Fibroblast of lung (primary cell): ENCODE data around the gene MRPL9. TPM values are rescaled to one million over a fixed set of nuclear protein-coding genes. Genes with fewer than 3 reads are reported as not detected.

Experiments
- DNase-seq, 2 donors: peaks; one replicate each; pipeline versions ENCODE4 v3.0.0 to v3.0.0-alpha.2; 2010; ENCODE audit warnings: low read depth in 2 of 2
- H2AFZ ChIP-seq: 2 replicates; pipeline ENCODE4 v1.5.1; 2012; ENCODE audit warnings: low read length, control low read depth, inconsistent platforms
- H3K27ac ChIP-seq: 2 replicates; pipeline ENCODE4 v1.5.1; 2011; ENCODE audit warnings: low read length, control low read depth; ENCODE audit not compliant: insufficient read depth
- H3K27me3 ChIP-seq: 2 replicates; pipeline ENCODE4 v1.5.1; 2011; ENCODE audit warnings: mild to moderate bottlenecking, low read length; ENCODE audit not compliant: control insufficient read depth, insufficient read depth
- H3K36me3 ChIP-seq: 2 replicates; pipeline ENCODE4 v1.5.1; 2011; ENCODE audit warnings: low read length; ENCODE audit not compliant: control insufficient read depth, insufficient read depth
- H3K4me1 ChIP-seq: 2 replicates; pipeline ENCODE4 v1.5.1; 2011; ENCODE audit warnings: low read length; ENCODE audit not compliant: control insufficient read depth, insufficient read depth; ENCODE audit errors: extremely low read depth
- H3K4me2 ChIP-seq: 2 replicates; pipeline ENCODE4 v1.5.1; 2011; ENCODE audit warnings: low read length, control low read depth; ENCODE audit not compliant: insufficient read depth; ENCODE audit errors: extremely low read depth
- H3K4me3 ChIP-seq, 4 experiments: fragments of 200-600 bp in 1 of 4; sonication (generic) in 1 of 4; replicated peaks in 1 of 4; 2 replicates each; pipeline ENCODE4 v1.5.1; 2011 to 2016; ENCODE audit warnings: low read length in 4 of 4, low read depth in 3 of 4, mild to moderate bottlenecking in 3 of 4, control low read depth in 2 of 4, inconsistent platforms in 1 of 4, mixed read lengths in 1 of 4; ENCODE audit not compliant: insufficient read depth in 1 of 4; ENCODE audit errors: control extremely low read depth in 1 of 4
- H3K79me2 ChIP-seq: 2 replicates; pipeline ENCODE4 v1.5.1; 2012; ENCODE audit warnings: mild to moderate bottlenecking, low read length, inconsistent platforms; ENCODE audit not compliant: control insufficient read depth, insufficient read depth
- H3K9ac ChIP-seq: 2 replicates; pipeline ENCODE4 v1.5.1; 2011; ENCODE audit warnings: mild to moderate bottlenecking, low read length, control low read depth; ENCODE audit not compliant: insufficient read depth
- H3K9me3 ChIP-seq: 2 replicates; pipeline ENCODE4 v1.5.1; 2012; ENCODE audit warnings: low read depth, low read length; ENCODE audit not compliant: control insufficient read depth, insufficient read depth
- H4K20me1 ChIP-seq: 2 replicates; pipeline ENCODE4 v1.5.1; 2011; ENCODE audit warnings: low read length; ENCODE audit not compliant: control insufficient read depth, insufficient read depth; ENCODE audit errors: extremely low read depth
- CTCF ChIP-seq, 2 donors: IDR thresholded peaks in 1 of 2; conservative IDR thresholded peaks in 1 of 2; 1 replicate in 1 of 2; 2 replicates in 1 of 2; pipeline ENCODE4 v1.5.1; 2011 to 2012; ENCODE audit warnings: low read length in 2 of 2, control low read depth in 1 of 2, inconsistent platforms in 1 of 2, low read depth in 1 of 2, mild to moderate bottlenecking in 1 of 2
- EZH2 ChIP-seq: IDR thresholded peaks from 2 replicates; pipeline ENCODE4 v1.5.1; 2012; ENCODE audit warnings: low read length, control low read depth, mild to moderate bottlenecking; ENCODE audit errors: missing control alignments
- polyA plus RNA-seq, 2 donors: library from polyadenylated mRNA; depleted of rRNA in 1 of 2; stranded (reverse) in 1 of 2; unstranded in 1 of 2; fragments of >200 nt; gene quantifications; 2 replicates each; pipeline ENCODE4 v1.2.1, GENCODE V29; 2011 to 2012; ENCODE audit warnings: missing spikeins in 1 of 2
- total RNA-seq: library from RNA; depleted of rRNA; stranded (reverse); fragments of >200 nt; gene quantifications from 2 replicates; pipeline ENCODE4 v1.2.1, GENCODE V29; 2014

MRPL9 gene
- total and polyA plus RNA-seq, 2 donors (not counting 1 experiment from before 2014, with no cell fraction given) = 58.3 to 86.5 TPM

- Histone ChIP-seq H4K20me1 (no peaks in the 10 kb centered on the region), H3K4me1 (no peaks in the 10 kb centered on the region), H3K4me3 (no peak overlapping the region), H3K4me2 (no peak overlapping the region), H3K9ac (no peak overlapping the region), H3K79me2 (no peaks in the 10 kb centered on the region), H3K36me3 (no peaks in the 10 kb centered on the region), H3K27ac (no peak overlapping the region), H3K9me3 (no peaks in the 10 kb centered on the region), H2AFZ (no peak overlapping the region), H3K27me3 (peaks cover 6% of the 10 kb centered on the region)
- no peak for TF ChIP-seq CTCF (conservative IDR thresholded peaks at IDR 0.05 in 1 of 2, IDR thresholded peaks at IDR 0.05 in 1 of 2; ENCODE audit: low read depth in 1 of 2, low read length in 2 of 2)
- no peak for TF ChIP-seq EZH2
- no peak for DNase-seq
Observed at GRCh38 chr1:151733126-151733525, 30.2 kb downstream of the MRPL9 start.

- peaks cover 14% of the 10 kb centered on the region for H3K27me3 ChIP-seq
- DNase-seq = no peak
Observed at GRCh38 chr1:151729966-151730291, 33.4 kb downstream of the MRPL9 start.

GRCh38 chr1:151729157-151729965 is 33.9 kb downstream of the MRPL9 start:
- Histone ChIP-seq H4K20me1 (no peaks in the 10 kb centered on the region), H3K9ac (no peak overlapping the region), H3K36me3 (no peaks in the 10 kb centered on the region), H3K79me2 (no peaks in the 10 kb centered on the region), H3K27me3 (peaks cover 14% of the 10 kb centered on the region), H3K4me2 (no peak overlapping the region), H3K27ac (no peak overlapping the region), H2AFZ (no peak overlapping the region), H3K4me3 (no peak overlapping the region), H3K9me3 (no peaks in the 10 kb centered on the region), H3K4me1 (no peaks in the 10 kb centered on the region)
- TF ChIP-seq CTCF (conservative IDR thresholded peaks at IDR 0.05 in 1 of 2, IDR thresholded peaks at IDR 0.05 in 1 of 2; ENCODE audit: low read depth in 1 of 2, low read length in 2 of 2) (no peak), EZH2 (no peak)
- DNase-seq = no peak

More at GRCh38 chr1:151729966-151730291, 33.4 kb downstream of the MRPL9 start:
- Histone ChIP-seq H3K4me3 (no peak overlapping the region), H3K9ac (no peak overlapping the region), H3K4me1 (no peaks in the 10 kb centered on the region), H4K20me1 (no peaks in the 10 kb centered on the region), H3K27ac (no peak overlapping the region), H3K4me2 (no peak overlapping the region), H3K9me3 (no peaks in the 10 kb centered on the region), H3K36me3 (no peaks in the 10 kb centered on the region), H3K79me2 (no peaks in the 10 kb centered on the region), H2AFZ (no peak overlapping the region)
- TF ChIP-seq CTCF (conservative IDR thresholded peaks at IDR 0.05 in 1 of 2, IDR thresholded peaks at IDR 0.05 in 1 of 2; ENCODE audit: low read depth in 1 of 2, low read length in 2 of 2) (no peak), EZH2 (no peak)
